HUES64 (cell line): Measurements from ENCODE around the gene NPL.

Experiments used
- H3K27ac ChIP-seq: 2 replicates; pipeline ENCODE4 v1.7.0; 2013; ENCODE audit warnings: low read depth, low read length, inconsistent platforms
- H3K27me3 ChIP-seq: 2 replicates; pipeline ENCODE4 v1.6.1; 2013; ENCODE audit warnings: mild to moderate bottlenecking, low read length; ENCODE audit not compliant: insufficient read depth
- H3K36me3 ChIP-seq: 2 replicates; pipeline ENCODE4 v1.6.1; 2013; ENCODE audit warnings: mild to moderate bottlenecking, low read length; ENCODE audit not compliant: insufficient read depth
- H3K4me1 ChIP-seq: 2 replicates; pipeline ENCODE4 v1.6.1; 2013; ENCODE audit warnings: mild to moderate bottlenecking, low read length, moderate library complexity; ENCODE audit not compliant: insufficient read depth
- H3K4me3 ChIP-seq: 2 replicates; pipeline ENCODE4 v1.5.1; 2013; ENCODE audit warnings: mild to moderate bottlenecking, low read length, moderate library complexity
- H3K9ac ChIP-seq: 2 replicates; pipeline ENCODE4 v1.6.1; 2013; ENCODE audit warnings: mild to moderate bottlenecking, low read depth, low read length
- H3K9me3 ChIP-seq: 2 replicates; pipeline ENCODE4 v1.6.1; 2013; ENCODE audit warnings: low read depth, low read length; ENCODE audit not compliant: insufficient read depth
- whole genome bisulfite sequencing: fragments of 150-250, 120-280 bp; methylation state at CpG from one replicate; pipeline ENCODE4 v1.1.7; 2013; ENCODE audit warnings: missing lambda C conversion rate; 5-methylcytosine and 5-hydroxymethylcytosine counted together

The NPL gene

GRCh38 chr1:182762536-182762935 lies 27.0 kb upstream of the NPL start:
- H3K9me3 ChIP-seq, result peaks cover 10% of the 10 kb centered on the region
- H3K27ac ChIP-seq, result no peak overlapping the region
- H3K4me3 ChIP-seq, result no peak overlapping the region
- no peaks in the 10 kb centered on the region for H3K27me3 ChIP-seq
- 90% methylated on average over 4 of the region's 4 CpGs for WGBS
- no peaks in the 10 kb centered on the region for H3K36me3 ChIP-seq
- H3K4me1 ChIP-seq, result no peaks in the 10 kb centered on the region
- no peak overlapping the region for H3K9ac ChIP-seq

- 81% methylated on average over 4 of the region's 4 CpGs for WGBS
- H3K4me3 ChIP-seq, result no peak overlapping the region
- no peak overlapping the region for H3K27ac ChIP-seq
- H3K9me3 ChIP-seq, result peaks cover 10% of the 10 kb centered on the region
- H3K9ac ChIP-seq, result no peak overlapping the region
- H3K27me3 ChIP-seq, result no peaks in the 10 kb centered on the region
- no peaks in the 10 kb centered on the region for H3K36me3 ChIP-seq
- no peaks in the 10 kb centered on the region for H3K4me1 ChIP-seq
Measured at GRCh38 chr1:182764029-182764727, 25.4 kb upstream of the NPL start.

- H3K9ac ChIP-seq, result no peak overlapping the region
- 94% methylated on average over 3 of the region's 3 CpGs for WGBS
- H3K27me3 ChIP-seq, result no peaks in the 10 kb centered on the region
- no peaks in the 10 kb centered on the region for H3K4me1 ChIP-seq
- H3K9me3 ChIP-seq, result peaks cover 10% of the 10 kb centered on the region
- no peak overlapping the region for H3K27ac ChIP-seq
- H3K36me3 ChIP-seq, result no peaks in the 10 kb centered on the region
- no peak overlapping the region for H3K4me3 ChIP-seq
Measured at GRCh38 chr1:182765391-182765790, 24.2 kb upstream of the NPL start.

GRCh38 chr1:182766050-182766449 lies 23.5 kb upstream of the NPL start:
- H3K4me1 ChIP-seq, result peaks cover 1% of the 10 kb centered on the region; the same call in 1 of the 2 replicates
- H3K27ac ChIP-seq, result no peak overlapping the region
- no peaks in the 10 kb centered on the region for H3K27me3 ChIP-seq
- no peaks in the 10 kb centered on the region for H3K36me3 ChIP-seq
- H3K9me3 ChIP-seq, result peaks cover 10% of the 10 kb centered on the region
- no peak overlapping the region for H3K9ac ChIP-seq
- 89% methylated on average over 2 of the region's 2 CpGs for WGBS
- H3K4me3 ChIP-seq, result no peak overlapping the region

- WGBS, result 96% methylated on average over 4 of the region's 4 CpGs
- H3K9ac ChIP-seq, result no peak overlapping the region
- H3K4me1 ChIP-seq, result peaks cover 7% of the 10 kb centered on the region; the same call in 1 of the 2 replicates
- no peak overlapping the region for H3K4me3 ChIP-seq
- H3K27me3 ChIP-seq, result no peaks in the 10 kb centered on the region
- no peak overlapping the region for H3K27ac ChIP-seq
- no peaks in the 10 kb centered on the region for H3K36me3 ChIP-seq
- no peaks in the 10 kb centered on the region for H3K9me3 ChIP-seq
Measured at GRCh38 chr1:182766881-182767645, 22.5 kb upstream of the NPL start.

- H3K9me3 ChIP-seq, result no peaks in the 10 kb centered on the region
- no peak overlapping the region for H3K9ac ChIP-seq
- H3K27ac ChIP-seq, result no peak overlapping the region
- H3K4me3 ChIP-seq, result no peak overlapping the region
- H3K36me3 ChIP-seq, result no peaks in the 10 kb centered on the region
- H3K4me1 ChIP-seq, result peaks cover 7% of the 10 kb centered on the region; the same call in 1 of the 2 replicates
- no peaks in the 10 kb centered on the region for H3K27me3 ChIP-seq
- 88% methylated on average over 2 of the region's 2 CpGs for WGBS
Measured at GRCh38 chr1:182768963-182769362, 20.6 kb upstream of the NPL start.

- Histone ChIP-seq H3K4me1 (peaks cover 7% of the 10 kb centered on the region; the same call in 1 of the 2 replicates), H3K27ac (no peak overlapping the region), H3K4me3 (no peak overlapping the region), H3K27me3 (no peaks in the 10 kb centered on the region), H3K9me3 (no peaks in the 10 kb centered on the region), H3K36me3 (no peaks in the 10 kb centered on the region), H3K9ac (no peak overlapping the region)
- WGBS, result 89% methylated on average over 2 of the region's 2 CpGs
Measured at GRCh38 chr1:182770232-182770631, 19.3 kb upstream of the NPL start.

- Histone ChIP-seq H3K27me3 (no peaks in the 10 kb centered on the region), H3K4me3 (no peak overlapping the region), H3K4me1 (peaks cover 7% of the 10 kb centered on the region; the same call in 1 of the 2 replicates), H3K36me3 (no peaks in the 10 kb centered on the region), H3K9me3 (no peaks in the 10 kb centered on the region), H3K27ac (no peak overlapping the region), H3K9ac (no peak overlapping the region)
- 46% methylated on average over 3 of the region's 4 CpGs for WGBS
Measured at GRCh38 chr1:182771187-182771984, 18.2 kb upstream of the NPL start.

GRCh38 chr1:182777386-182777785 lies 12.2 kb upstream of the NPL start:
- H3K36me3 ChIP-seq, result no peaks in the 10 kb centered on the region
- H3K4me3 ChIP-seq, result no peak overlapping the region
- H3K4me1 ChIP-seq, result peaks cover 8% of the 10 kb centered on the region
- H3K27me3 ChIP-seq, result no peaks in the 10 kb centered on the region
- no peaks in the 10 kb centered on the region for H3K9me3 ChIP-seq
- H3K9ac ChIP-seq, result no peak overlapping the region
- no peak overlapping the region for H3K27ac ChIP-seq

- H3K36me3 ChIP-seq, result no peaks in the 10 kb centered on the region
- no peaks in the 10 kb centered on the region for H3K9me3 ChIP-seq
- no peak overlapping the region for H3K27ac ChIP-seq
- no peaks in the 10 kb centered on the region for H3K27me3 ChIP-seq
- WGBS, result 95% methylated on average over 2 of the region's 2 CpGs
- H3K4me3 ChIP-seq, result no peak overlapping the region
- no peak overlapping the region for H3K9ac ChIP-seq
- peaks cover 8% of the 10 kb centered on the region for H3K4me1 ChIP-seq
Measured at GRCh38 chr1:182778862-182779261, 10.7 kb upstream of the NPL start.

- Histone ChIP-seq H3K9me3 (no peaks in the 10 kb centered on the region), H3K27ac (no peak overlapping the region), H3K36me3 (no peaks in the 10 kb centered on the region), H3K4me1 (peaks cover 8% of the 10 kb centered on the region), H3K9ac (no peak overlapping the region), H3K4me3 (no peak overlapping the region), H3K27me3 (no peaks in the 10 kb centered on the region)
- 82% methylated on average over 2 of the region's 2 CpGs for WGBS
Measured at GRCh38 chr1:182779530-182779929, 10.0 kb upstream of the NPL start.
